H9 (cell line): ENCODE measurements around the gene PLCB1. TPM values are rescaled to one million over a fixed set of nuclear protein-coding genes. Genes with fewer than 3 reads are reported as not detected.

Source experiments
- DNase-seq: peaks from one replicate; pipeline ENCODE4 v3.0.0-alpha.2; 2017
- H2AFZ ChIP-seq: one replicate; pipeline ENCODE4 v1.6.1; 2013; ENCODE audit warnings: mild to moderate bottlenecking, low read length, control low read depth, moderate library complexity
- H2AK5ac ChIP-seq: 2 replicates; pipeline ENCODE4 v1.6.1; 2013; ENCODE audit warnings: low read length, control low read depth, mixed read lengths; ENCODE audit not compliant: insufficient read length
- H2BK120ac ChIP-seq: one replicate; pipeline ENCODE4 v1.6.1; 2013; ENCODE audit warnings: low read depth, mild to moderate bottlenecking, low read length, control low read depth, inconsistent platforms; ENCODE audit not compliant: poor library complexity, severe bottlenecking
- H2BK12ac ChIP-seq: 2 replicates; pipeline ENCODE4 v1.6.1; 2013; ENCODE audit warnings: low read length, control low read depth, mixed read lengths, low read depth; ENCODE audit not compliant: insufficient read length
- H2BK15ac ChIP-seq: 2 replicates; pipeline ENCODE4 v1.6.1; 2013; ENCODE audit warnings: low read depth, low read length, control low read depth
- H2BK20ac ChIP-seq: one replicate; pipeline ENCODE4 v1.6.1; 2013; ENCODE audit warnings: low read depth, mild to moderate bottlenecking, low read length, control low read depth, inconsistent platforms; ENCODE audit not compliant: poor library complexity, severe bottlenecking
- H2BK5ac ChIP-seq: 2 replicates; pipeline ENCODE4 v1.6.1; 2013; ENCODE audit warnings: low read length, control low read depth, mixed read lengths; ENCODE audit not compliant: insufficient read length
- H3K14ac ChIP-seq: 2 replicates; pipeline ENCODE4 v1.6.1; 2013; ENCODE audit warnings: low read length, control low read depth; ENCODE audit not compliant: insufficient read depth
- H3K18ac ChIP-seq: 2 replicates; pipeline ENCODE4 v1.6.1; 2013; ENCODE audit warnings: low read depth, mild to moderate bottlenecking, mixed read lengths, low read length, control low read depth; ENCODE audit not compliant: insufficient read length
- H3K23ac ChIP-seq: 2 replicates; pipeline ENCODE4 v1.6.1; 2013; ENCODE audit warnings: low read length, control low read depth, mixed read lengths, low read depth; ENCODE audit not compliant: insufficient read length
- H3K23me2 ChIP-seq: 2 replicates; pipeline ENCODE4 v1.6.1; 2013; ENCODE audit warnings: low read depth, mild to moderate bottlenecking, mixed read lengths, low read length, control low read depth; ENCODE audit not compliant: insufficient read length, poor library complexity, severe bottlenecking
- H3K27ac ChIP-seq: 2 replicates; pipeline ENCODE4 v1.5.1; 2013; ENCODE audit warnings: low read length, control low read depth, mixed read lengths, low read depth; ENCODE audit not compliant: insufficient read length
- H3K27me3 ChIP-seq: 2 replicates; pipeline ENCODE4 v1.6.1; 2013; ENCODE audit warnings: low read length, control low read depth, inconsistent platforms; ENCODE audit not compliant: insufficient read depth
- H3K4ac ChIP-seq: 2 replicates; pipeline ENCODE4 v1.6.1; 2013; ENCODE audit warnings: low read depth, mild to moderate bottlenecking, control low read depth, inconsistent platforms, low read length, moderate library complexity
- H3K4me1 ChIP-seq: 2 replicates; pipeline ENCODE4 v1.6.1; 2013; ENCODE audit warnings: low read length, control low read depth, inconsistent platforms; ENCODE audit not compliant: insufficient read depth
- H3K4me2 ChIP-seq: 2 replicates; pipeline ENCODE4 v1.6.1; 2013; ENCODE audit warnings: low read length, control low read depth, mixed read lengths; ENCODE audit not compliant: insufficient read length, insufficient read depth
- H3K56ac ChIP-seq: 2 replicates; pipeline ENCODE4 v1.6.1; 2013; ENCODE audit warnings: low read depth, mild to moderate bottlenecking, mixed read lengths, low read length, control low read depth; ENCODE audit not compliant: insufficient read length
- H3K79me1 ChIP-seq: 2 replicates; pipeline ENCODE4 v1.6.1; 2013; ENCODE audit warnings: low read depth, mild to moderate bottlenecking, moderate library complexity, low read length, control low read depth, inconsistent platforms; ENCODE audit not compliant: insufficient read depth, poor library complexity, severe bottlenecking
- H3K79me2 ChIP-seq: 2 replicates; pipeline ENCODE4 v1.6.1; 2013; ENCODE audit warnings: low read length, control low read depth, inconsistent platforms; ENCODE audit not compliant: insufficient read depth
- H3K9ac ChIP-seq: 2 replicates; pipeline ENCODE4 v1.6.1; 2013; ENCODE audit warnings: low read length, control low read depth, mixed read lengths; ENCODE audit not compliant: insufficient read length; ENCODE audit errors: extremely low read depth
- H3K9me3 ChIP-seq: one replicate; pipeline ENCODE4 v1.6.1; 2013; ENCODE audit warnings: low read depth, low read length, inconsistent platforms; ENCODE audit not compliant: control insufficient read depth
- H3T11ph ChIP-seq: one replicate; pipeline ENCODE4 v1.6.1; 2013; ENCODE audit warnings: mild to moderate bottlenecking, low read length, control low read depth, inconsistent platforms
- H4K20me1 ChIP-seq: one replicate; pipeline ENCODE4 v1.6.1; 2013; ENCODE audit not compliant: control insufficient read depth, insufficient read length, insufficient read depth
- H4K5ac ChIP-seq: 2 replicates; pipeline ENCODE4 v1.6.1; 2013; ENCODE audit warnings: low read depth, mild to moderate bottlenecking, mixed read lengths, low read length, control low read depth; ENCODE audit not compliant: insufficient read length
- H4K8ac ChIP-seq: replicated peaks from 2 replicates; pipeline ENCODE4 v1.6.1; 2013; ENCODE audit warnings: low read length, control low read depth, mixed read lengths, low read depth; ENCODE audit not compliant: insufficient read length
- H4K91ac ChIP-seq: 2 replicates; pipeline ENCODE4 v1.6.1; 2013; ENCODE audit warnings: low read depth, mild to moderate bottlenecking, moderate library complexity, mixed read lengths, low read length, control low read depth; ENCODE audit not compliant: insufficient read length
- H3K27ac Mint-ChIP-seq, 3 experiments: 2 replicates in 2 of 3; 3 replicates in 1 of 3; pipeline ENCODE4 v1.8.0; 2020 to 2021; ENCODE audit warnings: mixed read lengths in 3 of 3, mild to moderate bottlenecking in 1 of 3, moderate library complexity in 1 of 3
- H3K27me3 Mint-ChIP-seq: 2 replicates; pipeline ENCODE4 v1.8.0; 2021; ENCODE audit warnings: low read depth, mild to moderate bottlenecking, moderate library complexity, mixed read lengths
- H3K36me3 Mint-ChIP-seq, 3 experiments: 2 replicates in 2 of 3; 3 replicates in 1 of 3; pipeline ENCODE4 v1.8.0; 2020 to 2021; ENCODE audit warnings: low read depth in 3 of 3, mixed read lengths in 3 of 3; ENCODE audit not compliant: insufficient read depth in 1 of 3
- H3K4me1 Mint-ChIP-seq, 2 experiments: 2 replicates each; pipeline ENCODE4 v1.8.0; 2020; ENCODE audit warnings: mixed read lengths in 2 of 2
- H3K4me3 Mint-ChIP-seq, 2 experiments: 2 replicates in 1 of 2; 3 replicates in 1 of 2; pipeline ENCODE4 v1.8.0; 2020 to 2021; ENCODE audit warnings: mild to moderate bottlenecking in 2 of 2, mixed read lengths in 2 of 2, moderate library complexity in 1 of 2
- H3K9me3 Mint-ChIP-seq, 2 experiments: 2 replicates in 1 of 2; 3 replicates in 1 of 2; pipeline ENCODE4 v1.8.0; 2020; ENCODE audit warnings: mild to moderate bottlenecking in 2 of 2, mixed read lengths in 2 of 2, moderate library complexity in 1 of 2
- WGBS: extraction: QIAGEN DNeasy Blood & Tissue Kit; methylation state at CpG from one replicate; pipeline ENCODE4 v1.1.7; 2013; ENCODE audit warnings: missing lambda C conversion rate, low lambda C conversion rate, mixed read lengths; ENCODE audit not compliant: insufficient read length; ENCODE audit errors: extremely low coverage; 5-methylcytosine and 5-hydroxymethylcytosine counted together
- total RNA-seq: library from RNA; stranded (reverse); gene quantifications from 2 replicates; pipeline ENCODE4 v1.2.1, GENCODE V29; 2021
- TF ChIP-seq, protein P1 (sequence below): fragments of 200-600 bp; sonication (generic); conservative IDR thresholded peaks from 3 replicates; pipeline ENCODE4 v1.8.0; 2021; ENCODE audit warnings: antibody characterized with exemption, mild to moderate bottlenecking

The PLCB1 gene
- total RNA-seq, 1 experiment from 2014 or later, result 11.5 TPM

DNA sequence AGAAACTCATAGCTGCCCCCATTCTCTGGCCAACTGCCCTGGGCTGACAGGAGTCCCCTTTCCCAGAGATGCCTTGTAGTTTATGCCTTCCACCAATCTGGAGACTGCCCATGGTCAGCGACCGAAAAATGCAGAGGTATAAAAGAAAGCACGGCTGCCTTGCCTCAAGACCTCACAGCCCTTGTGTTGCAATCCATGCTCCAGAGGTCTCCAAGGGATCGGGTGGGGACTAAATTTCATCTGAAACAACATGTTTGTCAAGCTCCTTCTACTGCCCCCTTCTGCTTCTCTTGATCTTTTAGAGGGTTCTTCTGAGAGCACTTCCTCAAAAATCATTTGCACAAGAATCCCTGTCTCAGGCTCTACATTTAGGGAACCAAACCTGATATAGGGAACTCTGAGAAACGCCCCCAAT, 128.8 kb downstream of the PLCB1 start:
- no peak overlapping the region for H3K4me3 Mint-ChIP-seq
- Histone ChIP-seq H3T11ph (no peak overlapping the region), H3K23ac (no peak overlapping the region), H3K79me2 (no peaks in the 10 kb centered on the region), H3K27me3 (no peaks in the 10 kb centered on the region), H2BK5ac (no peak overlapping the region), H2BK12ac (no peak overlapping the region), H3K4me1 (no peaks in the 10 kb centered on the region), H2AK5ac (no peak overlapping the region), H2BK120ac (no peak overlapping the region), H3K9me3 (no peaks in the 10 kb centered on the region), H4K20me1 (no peaks in the 10 kb centered on the region), H4K8ac (no peak overlapping the region), H3K23me2 (no peaks in the 10 kb centered on the region), H3K14ac (no peak overlapping the region; the same call in 1 of the 2 replicates), H3K18ac (no peak overlapping the region), H4K5ac (no peak overlapping the region), H2BK20ac (no peak overlapping the region), H4K91ac (no peak overlapping the region), H3K79me1 (no peaks in the 10 kb centered on the region), H3K4ac (no peak overlapping the region), H3K56ac (no peak overlapping the region), H3K4me2 (no peak overlapping the region), H3K27ac (no peak overlapping the region), H3K9ac (no peak overlapping the region), H2BK15ac (no peak overlapping the region), H2AFZ (no peak overlapping the region)
- no peaks in the 10 kb centered on the region for H3K36me3 Mint-ChIP-seq
- no peaks in the 10 kb centered on the region; the same call in 1 of the 2 replicates for H3K27me3 Mint-ChIP-seq
- DNase-seq, result no peak
- WGBS, result no CpG with 5 or more reads among the region's 5 CpGs
- no peaks in the 10 kb centered on the region for H3K9me3 Mint-ChIP-seq
- TF ChIP-seq, protein P1, sequence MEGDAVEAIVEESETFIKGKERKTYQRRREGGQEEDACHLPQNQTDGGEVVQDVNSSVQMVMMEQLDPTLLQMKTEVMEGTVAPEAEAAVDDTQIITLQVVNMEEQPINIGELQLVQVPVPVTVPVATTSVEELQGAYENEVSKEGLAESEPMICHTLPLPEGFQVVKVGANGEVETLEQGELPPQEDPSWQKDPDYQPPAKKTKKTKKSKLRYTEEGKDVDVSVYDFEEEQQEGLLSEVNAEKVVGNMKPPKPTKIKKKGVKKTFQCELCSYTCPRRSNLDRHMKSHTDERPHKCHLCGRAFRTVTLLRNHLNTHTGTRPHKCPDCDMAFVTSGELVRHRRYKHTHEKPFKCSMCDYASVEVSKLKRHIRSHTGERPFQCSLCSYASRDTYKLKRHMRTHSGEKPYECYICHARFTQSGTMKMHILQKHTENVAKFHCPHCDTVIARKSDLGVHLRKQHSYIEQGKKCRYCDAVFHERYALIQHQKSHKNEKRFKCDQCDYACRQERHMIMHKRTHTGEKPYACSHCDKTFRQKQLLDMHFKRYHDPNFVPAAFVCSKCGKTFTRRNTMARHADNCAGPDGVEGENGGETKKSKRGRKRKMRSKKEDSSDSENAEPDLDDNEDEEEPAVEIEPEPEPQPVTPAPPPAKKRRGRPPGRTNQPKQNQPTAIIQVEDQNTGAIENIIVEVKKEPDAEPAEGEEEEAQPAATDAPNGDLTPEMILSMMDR, result no peak
- H3K27ac Mint-ChIP-seq, result no peak overlapping the region
- H3K4me1 Mint-ChIP-seq, result no peaks in the 10 kb centered on the region
